K562 (cell line): ENCODE measurements around the gene H3-3A. TPM values are rescaled to one million over a fixed set of nuclear protein-coding genes. Genes with fewer than 3 reads are reported as not detected.
A peak's percentile ranks its signal among the peaks of the same experiment; 100 is the strongest.

Experiments used
- ATAC-seq: fragments of 200-7000 bp; cut with Tn5 transposase; 3 replicates; pipeline ENCODE4 v1.9.1; 2020; ENCODE audit warnings: moderate library complexity
- BruUV-seq: library from RNA; stranded (reverse); fragments of 400-500 nt; replicated peaks from 2 replicates; lab custom pipeline; 2021; lab: Mats Ljungman, UMichigan
- CTCF ChIA-PET: fragments of 300-600 bp; formaldehyde crosslinking; extraction: SDS; loops from one replicate; lab custom pipeline; 2021; ENCODE audit warnings: low intra/inter-chr PET ratio; lab: Yijun Ruan, JAX
- POLR2A ChIA-PET: fragments of 300-600, 350-650 bp; sonication (Branson Sonifier 250); formaldehyde crosslinking; extraction: SDS; loops from one replicate; lab custom pipeline; 2021; ENCODE audit warnings: antibody characterized with exemption, inconsistent platforms; lab: Yijun Ruan, JAX
- DNase-seq, 4 experiments: peaks; one replicate each; pipeline versions ENCODE4 v3.0.0 to v3.0.0-alpha.2; 2011 to 2018; ENCODE audit warnings: low spot score in 3 of 4, mixed read lengths in 3 of 4; ENCODE audit errors: extremely low read depth in 1 of 4
- FAIRE-seq: peaks from 2 replicates; lab custom pipeline; 2011; peaks lifted over from hg19 to GRCh38; lab: Jason Lieb, UNC
- H2AFZ ChIP-seq: 2 replicates; pipeline ENCODE4 v1.6.0; 2011; ENCODE audit warnings: low read depth, low read length, control low read depth, inconsistent platforms
- H3K27ac ChIP-seq: fragments of 200-600 bp; 3 replicates; pipeline ENCODE4 v1.8.0; 2011; ENCODE audit warnings: low read depth, mild to moderate bottlenecking, control low read depth, inconsistent platforms, low read length, moderate library complexity, mixed read lengths; ENCODE audit errors: extremely low read depth
- H3K27me3 ChIP-seq, 2 experiments: fragments of 300-600 bp in 1 of 2; 2 replicates in 1 of 2; 3 replicates in 1 of 2; pipeline versions ENCODE4 v1.6.0 to v1.8.0; 2011; ENCODE audit warnings: inconsistent platforms in 2 of 2, low read length in 2 of 2, mild to moderate bottlenecking in 1 of 2, mixed read lengths in 1 of 2, moderate library complexity in 1 of 2; ENCODE audit not compliant: control insufficient read depth in 2 of 2, insufficient read depth in 2 of 2
- H3K36me3 ChIP-seq: fragments of 300-600 bp; 3 replicates; pipeline ENCODE4 v1.8.0; 2011; ENCODE audit warnings: mild to moderate bottlenecking, low read length, inconsistent platforms; ENCODE audit not compliant: control insufficient read depth, insufficient read depth
- H3K4me1 ChIP-seq, 2 experiments: fragments of 200-600 bp in 1 of 2; replicated peaks in 1 of 2; 2 replicates in 1 of 2; 3 replicates in 1 of 2; pipeline versions ENCODE4 v1.5.1 to v1.8.0; 2011; ENCODE audit warnings: inconsistent platforms in 2 of 2, low read length in 2 of 2, mild to moderate bottlenecking in 1 of 2, mixed read lengths in 1 of 2, moderate library complexity in 1 of 2; ENCODE audit not compliant: control insufficient read depth in 2 of 2, insufficient read depth in 2 of 2
- H3K4me2 ChIP-seq: 2 replicates; pipeline ENCODE4 v1.6.1; 2011; ENCODE audit warnings: low read length, control low read depth, inconsistent platforms, mixed read lengths; ENCODE audit not compliant: insufficient read depth
- H3K4me3 ChIP-seq: fragments of 200-600 bp; sonication (generic), shearing (Covaris generic); 2 replicates; pipeline ENCODE4 v1.5.1; 2016; ENCODE audit warnings: control low read depth, inconsistent platforms
- H3K79me2 ChIP-seq: fragments of 200-600 bp; 3 replicates; pipeline ENCODE4 v1.8.0; 2011; ENCODE audit warnings: low read length, inconsistent platforms; ENCODE audit not compliant: control insufficient read depth, insufficient read depth
- H3K9ac ChIP-seq, 2 experiments: 2 replicates each; pipeline versions ENCODE4 v1.6.0 to v1.6.1; 2011; ENCODE audit warnings: low read depth in 2 of 2, low read length in 2 of 2, control low read depth in 1 of 2, inconsistent platforms in 1 of 2, mild to moderate bottlenecking in 1 of 2, mixed read lengths in 1 of 2; ENCODE audit not compliant: insufficient read depth in 1 of 2
- H3K9me1 ChIP-seq: one replicate; pipeline ENCODE4 v1.6.0; 2011; ENCODE audit warnings: inconsistent platforms, mild to moderate bottlenecking, low read length, moderate library complexity; ENCODE audit not compliant: control insufficient read depth, insufficient read depth
- H3K9me3 ChIP-seq: replicated peaks from 2 replicates; pipeline ENCODE4 v1.5.1; 2011; ENCODE audit warnings: low read depth, low read length, inconsistent platforms; ENCODE audit not compliant: control insufficient read depth, insufficient read depth
- H4K20me1 ChIP-seq: replicated peaks from 2 replicates; pipeline ENCODE4 v1.6.1; 2011; ENCODE audit warnings: low read length, inconsistent platforms, mixed read lengths; ENCODE audit not compliant: control insufficient read depth, insufficient read depth
- ARID2 ChIP-seq: fragments of 450-650 bp; IDR thresholded peaks from 2 replicates; pipeline ENCODE4 v1.6.1; 2017; ENCODE audit warnings: antibody characterized with exemption, mild to moderate bottlenecking
- C11orf30 ChIP-seq: fragments of 450-650 bp; IDR thresholded peaks from 2 replicates; pipeline ENCODE4 v1.6.1; 2016; ENCODE audit warnings: low read depth, mild to moderate bottlenecking
- CBX8 ChIP-seq: fragments of 200-600 bp; sonication (generic); IDR thresholded peaks from 2 replicates; pipeline ENCODE4 v1.6.1; 2012; ENCODE audit warnings: borderline replicate concordance, mixed run types, low read depth, mild to moderate bottlenecking, moderate library complexity, mixed read lengths, low read length, control low read depth, inconsistent platforms; ENCODE audit not compliant: poor library complexity, severe bottlenecking; ENCODE audit errors: extremely low read depth
- ELF1 ChIP-seq: fragments of 200-800 bp; sonication (Bioruptor generic); IDR thresholded peaks from 2 replicates; pipeline ENCODE4 v1.6.1; 2016; ENCODE audit warnings: missing genetic modification characterization, missing compliant biosample characterization
- ELK3 ChIP-seq: fragments of 450-650 bp; formaldehyde crosslinking; IDR thresholded peaks from 2 replicates; pipeline ENCODE4 v1.4.0; 2020; ENCODE audit warnings: mild to moderate bottlenecking
- ETS1 ChIP-seq: conservative IDR thresholded peaks from 2 replicates; pipeline ENCODE4 v1.6.1; 2011; ENCODE audit warnings: low read depth, mild to moderate bottlenecking, low read length; ENCODE audit not compliant: control insufficient read depth
- EWSR1 ChIP-seq: fragments of 450-650 bp; IDR thresholded peaks from 2 replicates; pipeline ENCODE4 v1.6.1; 2018; ENCODE audit warnings: borderline replicate concordance, mild to moderate bottlenecking, low read depth, moderate library complexity; ENCODE audit not compliant: partially characterized antibody
- GTF2F1 ChIP-seq: IDR thresholded peaks from 2 replicates; pipeline ENCODE4 v1.6.1; 2011; ENCODE audit warnings: low read depth, low read length, improper control_type of control experiment
- ILF3 ChIP-seq: fragments of 450-650 bp; IDR thresholded peaks from 2 replicates; pipeline ENCODE4 v1.6.1; 2018; ENCODE audit warnings: antibody characterized with exemption, mild to moderate bottlenecking, moderate library complexity, borderline replicate concordance
- ILK ChIP-seq: fragments of 450-650 bp; IDR thresholded peaks from 2 replicates; pipeline ENCODE4 v1.6.1; 2016; ENCODE audit warnings: missing genetic modification characterization, low read depth, mild to moderate bottlenecking, missing compliant biosample characterization, moderate library complexity, borderline replicate concordance
- MAFK ChIP-seq: IDR thresholded peaks from 2 replicates; pipeline ENCODE4 v1.6.1; 2011; ENCODE audit warnings: low read length, improper control_type of control experiment
- SIN3A ChIP-seq, 2 experiments: fragments of 150-350 bp in 1 of 2; IDR thresholded peaks; 2 replicates each; pipeline ENCODE4 v1.6.1; 2011 to 2016; ENCODE audit warnings: borderline replicate concordance in 2 of 2, low read depth in 2 of 2, low read length in 2 of 2, mild to moderate bottlenecking in 2 of 2, moderate library complexity in 2 of 2; ENCODE audit not compliant: control insufficient read depth in 1 of 2
- TAF9B ChIP-seq: fragments of 450-650 bp; IDR thresholded peaks from 2 replicates; pipeline ENCODE4 v1.6.1; 2018; ENCODE audit warnings: mild to moderate bottlenecking; ENCODE audit not compliant: partially characterized antibody
- TBL1XR1 ChIP-seq, 2 experiments: IDR thresholded peaks; 2 replicates each; pipeline ENCODE4 v1.6.1; 2012; ENCODE audit warnings: improper control_type of control experiment in 2 of 2, low read length in 2 of 2, mild to moderate bottlenecking in 1 of 2
- TSC22D4 ChIP-seq: fragments of 450-650 bp; IDR thresholded peaks from 2 replicates; pipeline ENCODE4 v1.6.1; 2016; ENCODE audit warnings: missing genetic modification characterization, missing biosample characterization, control low read depth
- ZNF444 ChIP-seq: fragments of 250-450 bp; sonication (Bioruptor Pico); IDR thresholded peaks from 2 replicates; pipeline ENCODE4 v1.4.0; 2020; ENCODE audit warnings: mild to moderate bottlenecking, moderate library complexity
- WGBS: fragments of 100-300 bp; shearing (Covaris generic); methylation state at CpG from one replicate; pipeline ENCODE4 v1.1.6; 2016; ENCODE audit warnings: low coverage, mixed read lengths; ENCODE audit not compliant: insufficient coverage; ENCODE audit errors: missing lambda C conversion rate; 5-methylcytosine and 5-hydroxymethylcytosine counted together
- in situ Hi-C: fragments of 300-500 bp; cut with MboI; formaldehyde crosslinking; loops from 4 replicates; pipeline ENCODE4 v1.15.0; 2018; ENCODE audit warnings: inconsistent platforms, mixed read lengths
- intact Hi-C: fragments of 100-400 bp; cut with micrococcal nuclease; formaldehyde crosslinking; loops from 2 replicates; pipeline ENCODE4 v1.14.2; 2022
- polyA plus RNA-seq, 8 experiments: library from polyadenylated mRNA; depleted of rRNA in 4 of 8; stranded (reverse) in 5 of 8; unstranded in 3 of 8; fragments of >200 nt; fragmentation: Nextera tagmentation in 2 of 8; fragmentation: Illumina TruSeq in 1 of 8; extraction: Ambion mirVana in 2 of 8; extraction: Trizol in 1 of 8; gene quantifications; 2 replicates each; pipeline versions ENCODE4 v1.2.1 to v1.2.3, GENCODE V29; 2011 to 2014; ENCODE audit warnings: inconsistent platforms in 1 of 8, missing spikeins in 1 of 8
- total RNA-seq, 7 experiments: library from RNA; depleted of rRNA in 6 of 7; stranded (reverse); fragments of >200 nt in 6 of 7; fragmentation: Illumina TruSeq in 2 of 7; extraction: Trizol in 2 of 7; gene quantifications; 2 replicates each; pipeline versions ENCODE4 v1.2.1 to v1.2.3, GENCODE V29; 2011 to 2021; ENCODE audit warnings: low replicate concordance in 1 of 7
- TF ChIP-seq, protein P1 (sequence below): sonication (generic); formaldehyde crosslinking; IDR thresholded peaks from 2 replicates; pipeline ENCODE4 v1.8.1; 2023; ENCODE audit warnings: mild to moderate bottlenecking, missing genetic modification reagents

Gene H3-3A
- total and polyA plus RNA-seq, 9 of the 15 experiments (the other 6 are each of a cell fraction or from before 2014, with no cell fraction given): 426 to 1,083 (median 591) TPM

DNA sequence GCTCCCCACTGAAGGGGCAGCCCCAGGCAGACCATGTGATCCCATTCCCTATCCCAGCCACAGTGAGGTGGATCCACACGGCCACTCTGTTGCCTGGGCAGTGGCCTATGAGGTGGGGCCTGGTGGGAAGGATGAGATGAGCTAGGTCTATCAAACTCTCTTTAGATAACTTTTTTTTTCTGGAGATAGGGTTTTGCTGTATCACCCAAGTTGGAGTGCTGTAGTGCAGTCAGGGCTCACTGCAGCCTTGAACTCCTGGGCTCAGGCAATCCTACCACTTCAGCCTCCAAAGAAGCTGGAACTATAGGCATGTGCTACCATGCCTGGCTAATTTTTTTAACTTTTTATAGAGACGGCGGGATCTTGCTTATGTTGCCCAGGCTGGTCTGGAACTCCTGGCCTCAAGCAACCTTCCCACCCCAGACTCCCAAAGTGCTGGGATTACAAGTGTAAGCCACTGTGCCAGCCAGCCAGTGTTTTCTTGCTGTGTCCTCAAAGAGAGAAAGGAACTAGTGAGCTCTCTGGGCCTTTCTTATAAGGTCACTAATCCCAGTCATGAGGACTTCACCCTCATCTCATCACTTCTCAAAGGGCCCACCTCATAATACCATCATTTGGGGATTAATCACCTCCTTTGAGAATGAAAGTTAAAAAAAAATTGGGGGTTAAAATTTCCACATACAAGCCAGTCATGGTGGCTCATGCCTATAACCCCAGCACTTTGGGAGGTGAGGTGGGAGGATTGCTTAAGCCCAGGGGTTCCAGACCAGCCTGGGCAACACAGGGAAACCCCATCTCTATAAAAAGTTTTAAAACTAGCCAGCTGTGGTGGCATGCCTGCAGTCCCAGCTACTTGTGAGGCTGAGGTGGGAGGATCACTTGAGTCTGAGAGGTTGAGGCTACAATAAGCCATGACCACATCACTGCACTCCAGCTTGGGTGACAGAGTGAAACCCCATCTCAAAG is 36.6 kb downstream of the H3-3A start:
- Histone ChIP-seq H4K20me1 (no peaks in the 10 kb centered on the region), H3K4me3 (no peak overlapping the region), H3K4me2 (no peak overlapping the region), H2AFZ (no peak overlapping the region), H3K9ac (peak overlapping the region in 1 of 2 experiments; percentile 28; a peak in 1 of 4 replicates), H3K27ac (no peak overlapping the region), H3K9me1 (no peaks in the 10 kb centered on the region), H3K9me3 (no peaks in the 10 kb centered on the region), H3K4me1 (peaks cover 11 to 14% of the 10 kb centered on the region in 2 experiments; a peak in 4 of 5 replicates), H3K27me3 (no peaks in the 10 kb centered on the region), H3K79me2 (no peaks in the 10 kb centered on the region), H3K36me3 (no peaks in the 10 kb centered on the region)
- intact Hi-C loops (no loop called here), in situ Hi-C loops (no loop called here)
- ChIA-PET POLR2A (interaction anchor here (0.6 to 2.5 kb wide), 15 partner anchors 9 to 839 kb away, joined by 3 to 15 read pairs (median 3); partner anchors contain the start of gene H3-3A), CTCF (no interaction called here)
- DNase-seq: no peak
- ATAC-seq: peak; percentile 29
- no TSS peak for BruUV-seq
- no peak for FAIRE-seq
- WGBS: 39% methylated on average over 3 of the region's 3 CpGs
- no peak for TF ChIP-seq EWSR1
- TF ChIP-seq ELK3 (CRISPR knock-in tag): no peak
- no peak for TF ChIP-seq ETS1
- peak; percentile 64; the same call in 1 of the 2 replicates for TF ChIP-seq C11orf30
- no peak for TF ChIP-seq ILK
- TF ChIP-seq CBX8: no peak
- TF ChIP-seq TAF9B: no peak
- TF ChIP-seq SIN3A (IDR thresholded peaks at IDR 0.05; ENCODE audit: borderline replicate concordance in 2 of 2, control insufficient read depth in 1 of 2, low read depth in 2 of 2, low read length in 2 of 2): no peak
- TF ChIP-seq, protein P1, sequence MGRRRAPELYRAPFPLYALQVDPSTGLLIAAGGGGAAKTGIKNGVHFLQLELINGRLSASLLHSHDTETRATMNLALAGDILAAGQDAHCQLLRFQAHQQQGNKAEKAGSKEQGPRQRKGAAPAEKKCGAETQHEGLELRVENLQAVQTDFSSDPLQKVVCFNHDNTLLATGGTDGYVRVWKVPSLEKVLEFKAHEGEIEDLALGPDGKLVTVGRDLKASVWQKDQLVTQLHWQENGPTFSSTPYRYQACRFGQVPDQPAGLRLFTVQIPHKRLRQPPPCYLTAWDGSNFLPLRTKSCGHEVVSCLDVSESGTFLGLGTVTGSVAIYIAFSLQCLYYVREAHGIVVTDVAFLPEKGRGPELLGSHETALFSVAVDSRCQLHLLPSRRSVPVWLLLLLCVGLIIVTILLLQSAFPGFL (CRISPR knock-in tag): no peak
- no peak for TF ChIP-seq ILF3
- TF ChIP-seq ARID2: no peak
- TF ChIP-seq MAFK: 0 out of 2 replicates have a peak, but pooled peaks have one; percentile 7
- TF ChIP-seq TSC22D4 (tag): no peak
- TF ChIP-seq GTF2F1: no peak
- no peak for TF ChIP-seq ZNF444
- no peak for TF ChIP-seq TBL1XR1 (IDR thresholded peaks at IDR 0.05; ENCODE audit: low read length in 2 of 2)
- TF ChIP-seq ELF1: no peak
